Ramos (cell line): ENCODE measurements around the gene SIGLEC5.

Experiments
- in situ Hi-C: fragments of 300-500 bp; cut with MboI; formaldehyde crosslinking; loops from one replicate; pipeline ENCODE4 v1.14.3; 2022; ENCODE audit warnings: low sequenced_read_pairs; ENCODE audit not compliant: unreplicated experiment

Gene SIGLEC5

DNA sequence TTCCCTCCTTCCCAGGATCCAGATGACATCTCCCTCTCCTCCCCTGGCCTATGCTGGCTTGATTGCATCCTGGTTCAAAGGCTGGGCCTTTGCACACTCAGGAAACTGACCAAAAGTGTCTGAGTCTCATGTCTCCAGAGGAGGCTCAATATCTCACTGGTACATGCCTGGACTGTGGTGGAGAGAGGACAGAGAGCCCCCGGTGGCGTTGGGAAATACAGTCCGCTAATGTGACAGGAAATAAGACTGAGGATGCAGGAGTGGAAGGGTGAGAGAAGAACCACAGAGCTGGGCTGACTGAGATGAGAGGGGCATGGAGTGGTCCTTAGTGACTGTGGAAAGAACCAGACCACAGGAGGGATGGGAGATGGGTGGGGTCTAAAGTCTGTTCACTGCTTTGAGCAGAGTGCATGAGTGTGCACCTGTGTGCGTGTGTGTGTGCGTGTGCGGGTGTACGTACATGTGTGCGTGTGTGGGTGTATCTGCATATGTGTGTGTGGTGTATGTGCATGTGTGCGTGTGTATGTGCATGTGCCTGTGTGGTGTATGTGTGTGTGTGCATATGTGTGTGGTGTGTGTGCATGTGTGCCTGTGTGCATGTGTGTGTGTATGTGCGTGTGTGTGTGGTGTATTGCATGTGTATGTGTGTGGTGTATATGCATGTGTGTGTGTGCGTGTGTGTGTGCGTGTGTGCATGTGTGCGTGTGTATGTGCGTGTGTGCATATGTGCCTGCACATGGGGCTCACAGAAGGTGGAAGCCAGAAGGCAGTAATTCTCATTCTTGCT lies 1.9 kb downstream of the SIGLEC5 start:
- in situ Hi-C loops: no loop called here

DNA sequence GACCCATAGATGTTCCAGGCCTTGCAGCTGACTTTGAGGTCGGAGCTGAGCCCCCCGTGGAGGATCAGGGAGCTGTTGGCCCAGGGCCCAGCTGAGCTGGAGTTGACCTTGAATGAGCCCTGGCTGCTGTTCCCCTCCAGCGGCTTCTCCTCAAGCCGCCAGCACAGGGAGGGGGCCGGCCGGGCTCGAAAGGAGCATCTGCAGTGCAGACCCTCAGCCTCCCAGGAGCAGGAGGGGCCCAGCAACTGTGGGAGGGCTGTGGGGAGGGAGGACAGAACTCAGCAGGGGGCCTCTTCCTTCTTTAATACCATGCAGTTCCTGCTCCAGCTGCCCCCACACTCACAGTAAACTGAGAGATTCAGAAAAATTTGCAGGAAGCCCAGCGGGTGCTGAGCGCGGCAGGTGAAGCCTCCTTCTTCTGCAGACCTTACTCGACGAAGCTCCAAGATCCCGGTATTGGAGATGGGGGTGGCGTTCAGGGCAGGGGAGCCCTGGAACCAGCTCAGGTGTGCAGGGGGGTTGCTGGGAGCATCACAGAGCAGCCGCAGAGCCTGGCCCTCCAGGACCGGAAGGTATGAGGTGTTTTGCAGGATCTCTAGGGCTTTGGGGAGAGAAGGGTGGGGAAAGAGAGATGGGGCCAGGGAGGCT lies 2.6 kb downstream of the SIGLEC5 start:
- in situ Hi-C loops: no loop called here

DNA sequence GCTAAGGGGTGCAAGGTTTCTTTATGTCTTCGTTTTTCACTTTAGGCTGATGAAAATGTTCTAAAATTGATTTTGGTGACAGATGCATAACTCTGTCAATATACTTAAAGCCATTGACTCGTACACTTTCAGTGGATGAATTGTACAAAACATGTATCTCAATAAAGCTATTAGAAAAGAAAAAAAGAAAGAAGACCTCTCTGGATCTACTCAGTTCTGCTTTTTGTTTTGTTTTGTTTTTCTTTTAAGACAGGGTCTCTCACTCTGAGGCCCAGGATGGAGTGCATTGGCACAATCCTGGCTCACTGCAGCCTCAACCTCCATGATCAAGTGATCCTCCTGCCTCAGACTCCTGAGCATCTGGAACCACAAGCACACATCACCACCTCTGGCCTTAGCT lies 3.5 kb downstream of the SIGLEC5 start:
- in situ Hi-C loops: no loop called here

DNA sequence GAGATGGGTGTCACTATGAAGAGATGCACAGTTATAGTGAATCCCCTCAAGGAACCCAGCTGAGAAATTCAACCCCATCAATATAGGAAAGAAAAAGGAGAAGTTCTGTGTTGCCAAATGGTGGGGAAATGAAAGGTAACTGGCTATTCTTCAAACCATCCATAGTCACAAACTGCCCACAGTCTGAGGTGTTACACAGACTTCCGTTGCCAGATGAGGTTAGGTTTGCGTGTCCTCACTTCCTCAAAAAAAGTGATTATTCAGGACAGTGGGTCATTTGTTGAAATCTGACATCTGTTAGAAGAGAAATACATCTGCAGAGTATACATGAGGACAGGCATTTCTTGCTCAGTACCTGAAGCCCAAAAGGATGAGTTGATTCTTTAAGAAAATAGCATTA lies 9.0 kb downstream of the SIGLEC5 start:
- in situ Hi-C loops: no loop called here

DNA sequence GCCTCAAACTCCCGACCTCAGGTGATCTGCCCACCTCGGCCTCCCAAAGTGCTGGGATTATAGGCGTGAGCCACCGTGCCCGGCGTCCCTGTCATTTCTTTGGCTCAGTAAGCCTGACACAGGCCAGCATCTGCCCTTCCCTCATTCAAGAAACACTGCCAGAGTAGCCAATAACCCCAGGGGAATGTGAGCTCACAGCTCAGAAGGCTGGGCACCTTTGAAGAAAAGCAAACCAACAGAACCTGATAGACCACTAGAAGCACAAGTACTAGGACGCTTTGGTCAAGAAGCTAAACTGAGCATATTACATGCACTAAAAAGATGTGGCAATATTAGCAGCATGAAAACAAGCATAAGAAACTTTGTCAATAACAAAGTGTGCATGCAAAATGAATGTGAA lies 14.2 kb downstream of the SIGLEC5 start:
- in situ Hi-C loops: no loop called here

DNA sequence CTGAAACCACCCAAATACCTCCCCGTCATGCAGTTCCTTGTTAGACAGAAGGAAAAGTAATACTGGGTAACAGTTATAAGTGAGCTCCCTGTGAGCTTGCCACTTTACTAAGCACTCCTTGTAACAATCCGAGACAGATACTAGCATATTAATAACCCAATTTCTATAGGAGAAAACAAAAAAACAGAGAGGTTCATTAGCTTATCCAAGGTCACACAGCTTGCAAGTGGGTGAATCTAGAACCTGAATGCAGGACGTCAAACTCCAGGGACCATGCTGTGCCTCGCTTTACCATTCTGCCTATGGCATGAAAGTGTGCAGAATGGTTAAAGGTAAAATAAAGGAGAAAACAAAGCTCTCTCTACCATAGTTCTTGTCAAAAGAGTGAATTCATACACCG lies 15.4 kb downstream of the SIGLEC5 start:
- in situ Hi-C loops: no loop called here

DNA sequence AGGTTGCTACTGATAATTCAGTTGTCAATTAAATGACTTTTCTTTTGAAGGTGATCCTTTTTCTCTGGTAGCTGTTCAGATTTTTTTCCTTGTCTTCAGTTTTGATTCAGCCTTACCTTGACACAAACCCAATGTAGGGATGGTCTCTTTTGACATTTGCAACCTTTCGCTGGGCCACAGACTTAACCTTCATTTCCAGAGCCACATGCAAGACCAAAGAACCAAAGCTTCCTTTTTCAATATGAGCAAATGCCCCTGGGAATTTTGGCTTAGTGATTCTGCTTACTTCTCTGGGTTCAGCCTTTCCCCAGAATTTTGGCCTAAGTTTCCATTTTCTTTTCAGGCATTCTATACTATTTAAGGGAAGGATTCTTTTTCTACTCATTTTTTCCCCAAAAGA lies 19.6 kb downstream of the SIGLEC5 start:
- in situ Hi-C loops: no loop called here

DNA sequence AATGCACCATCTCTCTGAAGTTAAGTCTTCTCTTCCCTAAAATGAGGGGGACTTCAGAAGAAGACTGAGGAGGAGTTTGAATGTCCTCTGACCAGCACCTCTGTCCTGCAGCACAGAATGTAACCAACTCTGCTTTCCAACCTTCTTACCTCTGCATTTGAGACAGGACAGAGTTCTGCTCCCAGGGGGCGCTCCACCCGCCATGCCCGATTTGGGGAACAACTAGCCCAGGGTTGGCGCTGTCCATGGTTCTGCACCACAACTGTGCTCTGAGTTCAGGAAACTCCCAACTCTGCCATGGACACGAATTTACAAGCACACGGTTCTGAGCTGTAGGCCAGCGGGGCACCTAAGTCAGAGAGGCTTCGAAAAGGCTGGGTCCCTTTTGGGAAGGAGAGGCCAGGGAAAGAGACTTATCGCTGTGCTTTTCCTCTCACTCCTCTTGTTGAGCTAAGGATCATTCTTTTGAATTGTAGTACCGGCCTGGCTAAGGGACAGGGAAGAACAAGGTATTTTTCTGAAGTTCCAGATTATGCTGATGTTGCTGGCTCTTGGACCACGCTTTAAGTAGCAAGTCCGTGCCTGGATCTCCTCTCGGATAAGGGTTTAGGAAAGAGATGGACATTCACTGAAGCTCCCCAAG lies 22.2 kb downstream of the SIGLEC5 start:
- in situ Hi-C loops: no loop called here

DNA sequence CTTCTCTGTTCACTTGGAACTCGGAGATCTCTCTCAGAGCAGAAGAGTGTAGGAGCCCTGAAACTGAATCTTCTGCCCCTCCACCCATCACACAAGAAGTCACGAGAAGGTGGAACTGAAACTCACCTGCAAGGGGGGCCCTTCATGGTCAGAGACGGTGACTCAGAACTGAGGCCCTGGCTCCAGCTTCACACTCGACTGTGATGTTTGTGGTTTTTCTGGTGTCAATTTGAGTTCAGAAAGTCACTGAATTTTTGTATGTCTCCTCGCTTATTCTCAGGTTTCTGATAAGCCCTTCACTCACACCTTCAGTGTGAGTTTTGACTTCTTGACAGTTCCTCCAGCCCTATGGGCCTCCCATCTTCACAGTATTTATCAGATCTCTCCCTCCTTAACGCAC lies 23.1 kb downstream of the SIGLEC5 start:
- in situ Hi-C loops: no loop called here

DNA sequence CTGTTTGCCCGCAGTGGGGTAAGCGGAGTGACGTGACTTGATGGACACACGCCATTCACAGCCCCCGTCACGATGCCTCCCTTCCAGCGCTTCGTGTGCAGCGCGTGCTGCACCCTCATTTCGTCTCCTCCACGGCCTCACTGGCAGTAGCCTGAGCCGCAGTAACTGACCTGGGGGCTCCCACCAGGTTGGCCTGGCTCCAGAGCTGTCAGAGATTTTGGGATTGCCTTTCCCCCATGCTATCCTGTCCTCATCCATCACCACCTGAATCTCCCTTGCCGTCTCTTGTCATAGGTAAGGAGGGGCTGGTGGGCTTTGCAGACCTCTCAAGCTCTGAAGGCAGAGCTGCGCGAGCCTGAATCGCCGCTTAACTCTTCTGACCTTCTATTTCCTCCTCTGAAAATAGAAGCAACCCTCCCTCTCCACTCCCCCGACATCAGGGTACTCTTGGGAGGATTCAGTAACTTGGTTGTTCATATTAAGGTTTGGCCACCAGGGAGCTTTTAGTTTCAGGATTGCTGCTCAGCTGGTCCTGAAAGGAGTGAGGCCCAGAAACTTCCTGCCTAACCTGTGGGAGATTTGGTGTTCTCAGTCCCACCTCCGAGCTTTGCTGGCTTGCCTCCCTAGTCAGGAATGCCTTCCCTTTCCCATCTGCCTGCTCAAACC lies 27.9 kb downstream of the SIGLEC5 start:
- in situ Hi-C loops: no loop called here

DNA sequence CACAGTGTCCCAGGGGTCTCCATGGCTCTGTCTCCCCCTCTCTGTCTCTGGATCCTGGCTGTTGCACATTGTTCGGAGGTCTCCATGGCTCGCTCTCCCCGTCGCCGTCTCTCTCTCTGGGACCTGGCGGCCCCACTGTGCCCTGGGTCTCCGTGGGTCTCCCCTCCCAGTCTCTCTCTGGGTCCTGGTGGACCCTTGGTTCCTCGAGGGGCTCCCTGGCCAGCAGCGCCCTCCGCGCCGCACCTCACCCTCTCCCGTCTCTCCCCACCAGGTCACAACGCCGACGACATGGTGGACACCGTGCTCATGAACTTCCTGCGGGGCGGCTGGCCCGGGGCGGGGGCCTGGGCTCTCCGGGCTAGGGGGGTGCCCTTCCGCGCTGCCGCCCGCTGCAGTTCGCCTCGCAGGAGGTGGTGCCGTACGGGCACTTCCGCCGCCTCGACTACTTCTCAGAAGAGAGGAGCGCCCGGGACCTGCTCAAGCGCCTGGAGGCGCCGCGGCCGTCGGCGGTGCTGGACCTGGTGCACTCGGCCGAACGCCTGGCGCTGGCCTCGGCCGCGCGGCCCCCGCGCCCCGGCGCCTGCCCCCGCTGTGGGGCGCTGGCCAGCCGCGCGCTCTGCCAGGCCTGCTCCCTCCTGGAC lies 29.1 kb downstream of the SIGLEC5 start:
- in situ Hi-C loops: no loop called here

DNA sequence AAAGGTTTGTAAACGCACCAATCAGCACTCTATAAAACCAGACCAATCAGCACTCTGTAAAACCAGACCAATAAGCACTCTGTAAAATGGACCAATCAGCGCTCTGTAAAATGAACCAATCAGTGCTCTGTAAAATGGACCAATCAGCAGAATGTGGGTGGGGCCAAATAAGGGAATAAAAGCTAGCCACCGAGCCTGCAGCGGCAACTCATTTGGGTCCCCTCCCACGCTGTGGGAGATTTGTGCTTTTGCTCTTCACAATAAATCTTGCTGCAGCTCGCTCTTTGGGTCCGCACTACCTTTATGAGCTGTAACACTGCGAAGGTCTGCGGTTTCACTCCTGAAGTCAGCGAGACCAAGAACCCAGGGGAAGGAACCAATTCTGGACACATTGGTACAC lies 31.1 kb downstream of the SIGLEC5 start:
- in situ Hi-C loops: no loop called here

DNA sequence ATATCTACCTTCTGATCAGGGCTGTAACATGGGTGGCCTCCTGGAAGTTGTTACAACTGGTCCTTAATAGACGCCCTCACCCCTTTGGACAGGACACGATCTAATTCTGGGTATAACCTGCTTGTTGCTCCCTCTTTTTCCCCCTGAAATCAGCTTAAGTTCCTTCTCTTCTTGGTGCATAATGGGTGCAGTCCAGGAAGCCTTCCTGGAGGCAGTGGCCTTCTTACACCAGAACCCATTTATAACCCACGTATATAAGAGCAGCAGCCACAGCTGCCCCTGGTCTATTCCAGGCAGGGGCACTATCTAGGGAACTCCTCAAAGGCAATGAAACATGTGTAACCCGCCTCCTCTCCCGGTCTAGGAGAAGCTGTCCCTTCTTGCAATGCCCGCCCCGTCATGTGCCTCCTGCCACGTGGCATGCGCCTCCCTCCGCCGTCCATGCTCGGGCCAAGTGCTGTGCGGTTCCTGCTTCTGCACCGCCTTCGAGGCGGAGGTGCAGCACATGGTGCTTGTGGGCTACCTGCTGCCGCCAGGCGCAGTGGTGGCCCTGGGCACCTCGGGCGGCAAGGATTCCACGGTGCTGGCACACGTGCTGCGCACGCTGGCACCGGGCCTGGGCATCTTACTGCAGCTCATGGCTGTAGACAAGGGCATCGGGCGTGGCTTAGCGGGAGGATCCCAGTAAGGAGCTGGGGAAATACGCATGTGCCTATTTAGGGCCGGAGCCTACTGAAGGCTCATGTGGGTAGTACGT lies 31.9 kb downstream of the SIGLEC5 start:
- in situ Hi-C loops: no loop called here

DNA sequence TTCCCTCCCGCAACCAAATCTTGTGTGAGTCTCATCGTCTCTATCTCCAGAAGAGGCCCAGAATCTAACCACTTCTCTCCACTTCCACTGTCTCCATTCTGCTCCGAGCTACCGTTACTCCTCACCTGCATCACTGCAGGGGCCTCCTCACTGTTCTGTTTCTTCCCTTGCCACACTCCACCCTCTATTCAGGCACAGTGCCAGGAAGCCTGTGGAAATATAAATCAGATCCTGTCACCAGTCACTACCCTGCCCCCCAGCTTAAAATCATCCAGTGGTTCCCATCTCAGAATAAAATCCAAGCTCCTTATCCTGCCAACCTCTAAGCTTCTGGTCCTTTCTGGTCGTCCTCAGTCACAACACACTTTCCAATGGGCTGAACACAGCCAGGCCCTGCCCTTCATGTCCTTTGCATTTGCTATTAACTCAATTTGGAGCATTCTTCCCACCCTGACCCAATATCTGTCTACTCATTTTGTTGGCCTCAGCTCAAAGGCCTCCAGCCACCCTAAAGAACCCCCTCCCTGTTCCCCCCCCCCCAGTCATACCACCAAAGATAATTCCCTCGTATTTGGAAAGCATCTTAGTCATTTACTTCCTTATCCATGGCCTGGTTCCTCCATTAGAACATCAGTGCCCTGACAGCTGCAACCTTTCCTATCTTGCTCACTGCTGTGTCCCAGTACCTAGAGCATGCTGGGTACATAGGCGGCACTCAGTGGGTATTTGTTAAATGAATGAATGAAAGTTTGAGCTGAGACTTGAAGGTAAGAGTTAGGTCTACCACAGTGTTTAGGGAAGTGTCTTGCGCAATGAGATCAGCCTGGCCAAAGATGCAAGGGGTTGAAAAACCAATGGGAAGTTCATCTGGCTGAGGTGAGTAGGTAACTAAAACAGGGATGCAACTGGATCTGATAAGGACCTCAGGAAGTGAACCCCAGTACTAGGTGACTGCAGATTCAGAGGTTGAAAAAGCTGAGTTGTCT lies 34.7 kb downstream of the SIGLEC5 start:
- in situ Hi-C loops: no loop called here

DNA sequence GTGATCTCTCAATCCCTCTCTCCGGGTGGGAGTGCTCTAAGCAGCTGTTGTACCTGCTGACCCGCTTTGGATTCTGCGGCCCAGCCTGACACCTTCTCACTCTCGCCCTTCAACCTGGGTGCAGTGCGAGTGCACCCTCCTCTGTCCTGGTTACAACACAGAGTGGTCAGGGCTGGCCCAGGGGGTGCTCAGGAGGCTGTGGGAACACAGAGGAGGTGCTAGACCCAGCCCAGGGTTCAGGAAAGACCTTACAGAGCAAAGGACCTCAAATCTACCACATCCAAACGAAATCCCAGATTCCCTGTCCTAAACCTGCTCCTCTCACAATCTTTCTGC lies 35.5 kb downstream of the SIGLEC5 start:
- in situ Hi-C loops: no loop called here

DNA sequence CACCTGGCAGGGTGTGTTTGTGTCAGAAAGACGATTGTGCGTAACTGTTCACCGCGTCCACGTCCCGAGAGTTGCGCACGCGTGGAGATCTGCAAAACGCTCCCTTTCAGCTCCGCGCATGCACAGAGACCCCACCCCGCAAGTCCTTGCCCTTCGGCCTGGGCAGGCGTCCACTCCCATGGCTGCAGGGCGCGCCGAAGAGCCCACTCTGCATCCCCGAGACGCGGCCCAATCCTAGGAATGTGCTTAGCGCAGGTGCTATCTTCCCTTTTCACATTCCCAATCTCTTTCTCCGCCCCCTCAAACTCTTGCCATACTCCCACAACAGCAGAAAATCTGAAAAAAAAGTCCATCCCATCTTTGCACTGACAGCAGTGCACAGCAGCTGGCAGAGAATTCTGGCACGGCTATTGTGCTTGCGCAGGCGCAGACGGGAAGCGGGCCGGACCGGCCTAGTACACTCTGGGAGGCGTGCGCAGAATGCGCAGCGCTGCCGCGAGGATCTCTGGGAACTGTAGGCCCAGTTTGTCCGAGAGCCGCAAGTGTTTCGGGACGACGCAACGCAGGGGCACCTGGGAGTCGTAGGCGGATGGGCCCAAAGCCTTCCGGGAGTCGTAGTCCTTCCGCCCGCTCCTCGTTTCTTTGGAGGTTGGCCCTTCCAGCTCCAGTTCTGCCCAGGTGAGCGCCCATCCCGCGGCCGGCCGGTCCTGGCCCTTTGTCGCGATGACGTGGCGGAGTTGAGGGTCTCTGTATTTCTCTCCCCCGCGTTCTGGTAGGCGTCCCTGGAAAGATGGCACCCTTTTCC lies 36.0 kb downstream of the SIGLEC5 start:
- in situ Hi-C loops: no loop called here

DNA sequence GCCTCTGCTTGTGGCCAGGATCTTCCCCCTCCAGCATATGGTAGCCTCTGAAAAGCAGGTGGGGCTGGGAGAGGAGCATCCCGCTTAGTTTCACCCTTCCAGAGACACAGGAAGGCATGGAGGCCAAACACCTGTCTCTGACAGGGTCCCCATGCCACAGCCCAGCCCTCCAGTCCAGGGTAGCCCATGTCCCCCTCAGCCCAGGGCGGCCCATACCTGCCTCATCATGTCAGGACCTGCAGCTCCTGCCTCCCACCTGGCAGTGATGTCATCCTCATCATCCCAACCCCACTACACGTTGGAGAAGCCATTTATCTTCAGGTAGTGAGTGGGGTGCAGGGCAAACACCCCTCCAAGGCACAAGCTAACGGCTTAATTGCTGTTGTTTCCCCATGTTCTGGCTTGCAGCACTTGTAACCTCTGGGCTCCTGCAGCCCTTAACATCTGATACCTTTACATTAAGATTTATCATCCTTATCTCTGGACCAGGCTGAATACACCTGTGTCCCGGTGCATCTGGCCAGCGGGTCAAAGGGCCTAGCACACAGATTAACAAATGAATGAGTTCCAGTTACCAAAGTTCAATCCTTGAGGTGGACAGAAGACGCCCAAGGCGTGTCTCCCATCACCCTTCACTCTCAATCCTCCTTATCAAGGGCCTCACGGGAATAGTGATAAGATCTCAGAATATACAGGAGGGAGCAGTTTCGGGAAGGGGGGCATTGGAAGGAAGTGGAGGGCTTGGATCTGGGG lies 36.9 kb downstream of the SIGLEC5 start:
- in situ Hi-C loops: no loop called here
